LNCaP clone FGC (cell line): Measurements from ENCODE around the gene OGG1.
A peak's percentile ranks its signal among the peaks of the same experiment; 100 is the strongest.

Source experiments
- DNase-seq: peaks from one replicate; pipeline ENCODE4 v3.0.0-alpha.2; 2011; ENCODE audit warnings: low read depth
- H3K4me3 ChIP-seq: 2 replicates; pipeline ENCODE4 v1.5.1; 2011; ENCODE audit warnings: mild to moderate bottlenecking, low read depth, low read length, control low read depth
- TF ChIP-seq, protein P1 (sequence below): IDR thresholded peaks from 2 replicates; pipeline ENCODE4 v1.5.1; 2012; ENCODE audit warnings: mild to moderate bottlenecking; ENCODE audit not compliant: control insufficient read depth, insufficient read depth; ENCODE audit errors: extremely low read depth

Gene OGG1

DNA sequence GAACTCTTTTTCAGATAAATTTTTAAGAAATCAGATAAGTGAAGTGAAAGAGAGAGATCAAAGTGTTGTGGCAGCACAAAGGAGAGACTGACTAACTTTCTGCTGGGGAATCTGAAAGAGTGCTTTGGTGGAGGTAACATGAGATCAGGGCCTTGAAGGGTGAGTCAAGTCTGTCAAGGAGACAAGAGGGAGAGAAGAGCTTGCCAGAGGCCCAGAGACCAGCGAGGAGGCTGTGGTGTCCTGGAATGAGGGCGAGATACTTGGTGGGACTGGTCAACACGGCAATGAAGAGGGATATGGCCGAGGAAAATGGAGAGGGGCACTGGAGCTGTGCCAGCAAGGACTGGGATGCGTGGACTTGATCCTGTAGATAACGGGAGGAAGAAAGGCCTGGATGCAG lies 38.0 kb downstream of the OGG1 start:
- no peak for DNase-seq
- TF ChIP-seq, protein P1, sequence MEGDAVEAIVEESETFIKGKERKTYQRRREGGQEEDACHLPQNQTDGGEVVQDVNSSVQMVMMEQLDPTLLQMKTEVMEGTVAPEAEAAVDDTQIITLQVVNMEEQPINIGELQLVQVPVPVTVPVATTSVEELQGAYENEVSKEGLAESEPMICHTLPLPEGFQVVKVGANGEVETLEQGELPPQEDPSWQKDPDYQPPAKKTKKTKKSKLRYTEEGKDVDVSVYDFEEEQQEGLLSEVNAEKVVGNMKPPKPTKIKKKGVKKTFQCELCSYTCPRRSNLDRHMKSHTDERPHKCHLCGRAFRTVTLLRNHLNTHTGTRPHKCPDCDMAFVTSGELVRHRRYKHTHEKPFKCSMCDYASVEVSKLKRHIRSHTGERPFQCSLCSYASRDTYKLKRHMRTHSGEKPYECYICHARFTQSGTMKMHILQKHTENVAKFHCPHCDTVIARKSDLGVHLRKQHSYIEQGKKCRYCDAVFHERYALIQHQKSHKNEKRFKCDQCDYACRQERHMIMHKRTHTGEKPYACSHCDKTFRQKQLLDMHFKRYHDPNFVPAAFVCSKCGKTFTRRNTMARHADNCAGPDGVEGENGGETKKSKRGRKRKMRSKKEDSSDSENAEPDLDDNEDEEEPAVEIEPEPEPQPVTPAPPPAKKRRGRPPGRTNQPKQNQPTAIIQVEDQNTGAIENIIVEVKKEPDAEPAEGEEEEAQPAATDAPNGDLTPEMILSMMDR: no peak
- no peak overlapping the region for H3K4me3 ChIP-seq

DNA sequence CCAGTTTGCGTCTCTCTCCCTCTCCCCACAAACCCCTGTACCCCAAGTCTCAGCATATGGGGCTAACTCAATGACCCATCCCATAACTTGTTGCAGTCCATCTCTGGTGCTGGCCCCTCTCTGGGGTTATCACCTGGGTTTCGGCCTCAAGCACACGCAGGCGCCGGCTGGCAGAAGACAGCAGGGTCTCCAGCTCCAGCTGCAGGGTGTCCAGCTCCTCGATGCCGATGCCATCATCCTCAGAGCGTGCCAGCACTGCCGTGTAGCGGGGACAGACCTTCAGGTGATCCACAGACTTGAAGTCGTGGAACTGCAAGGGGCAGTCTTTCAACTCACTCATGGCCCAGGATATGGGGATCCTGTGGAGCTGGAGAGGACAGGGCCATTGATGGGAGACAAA lies 41.4 kb downstream of the OGG1 start:
- DNase-seq: no peak
- H3K4me3 ChIP-seq: no peak overlapping the region
- TF ChIP-seq, protein P1: no peak

DNA sequence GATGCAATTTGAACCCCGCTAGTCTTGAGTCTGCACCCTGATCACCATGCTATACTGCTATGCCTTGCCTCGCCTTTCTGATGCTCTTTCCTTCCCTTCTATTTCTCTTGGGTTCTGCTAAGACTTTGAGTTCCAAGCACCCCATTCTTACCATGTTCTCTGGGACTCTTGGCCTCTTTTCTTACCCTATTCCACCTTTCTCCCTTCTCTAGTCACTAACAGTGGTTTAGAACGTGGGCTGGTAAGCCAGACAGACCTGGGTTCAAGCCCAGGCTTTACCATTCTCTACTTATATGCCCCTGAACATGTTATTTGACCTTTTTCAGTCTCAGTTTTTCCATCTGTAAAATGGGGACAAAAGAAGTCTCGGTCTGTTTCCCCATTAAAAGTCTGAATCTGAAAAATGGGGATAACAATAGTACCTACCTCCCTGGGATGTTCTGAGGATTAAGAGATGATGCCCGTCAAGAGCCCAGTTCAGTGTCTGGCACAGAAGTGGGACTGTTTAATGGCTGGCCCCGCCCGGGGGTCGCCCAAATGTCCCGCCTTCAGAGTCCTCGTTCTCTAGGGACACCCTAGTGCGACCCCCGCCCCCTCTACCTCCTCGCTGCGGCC lies 42.1 kb downstream of the OGG1 start:
- peak overlapping the region; percentile 97 for H3K4me3 ChIP-seq
- TF ChIP-seq, protein P1: no peak
- no peak for DNase-seq

DNA sequence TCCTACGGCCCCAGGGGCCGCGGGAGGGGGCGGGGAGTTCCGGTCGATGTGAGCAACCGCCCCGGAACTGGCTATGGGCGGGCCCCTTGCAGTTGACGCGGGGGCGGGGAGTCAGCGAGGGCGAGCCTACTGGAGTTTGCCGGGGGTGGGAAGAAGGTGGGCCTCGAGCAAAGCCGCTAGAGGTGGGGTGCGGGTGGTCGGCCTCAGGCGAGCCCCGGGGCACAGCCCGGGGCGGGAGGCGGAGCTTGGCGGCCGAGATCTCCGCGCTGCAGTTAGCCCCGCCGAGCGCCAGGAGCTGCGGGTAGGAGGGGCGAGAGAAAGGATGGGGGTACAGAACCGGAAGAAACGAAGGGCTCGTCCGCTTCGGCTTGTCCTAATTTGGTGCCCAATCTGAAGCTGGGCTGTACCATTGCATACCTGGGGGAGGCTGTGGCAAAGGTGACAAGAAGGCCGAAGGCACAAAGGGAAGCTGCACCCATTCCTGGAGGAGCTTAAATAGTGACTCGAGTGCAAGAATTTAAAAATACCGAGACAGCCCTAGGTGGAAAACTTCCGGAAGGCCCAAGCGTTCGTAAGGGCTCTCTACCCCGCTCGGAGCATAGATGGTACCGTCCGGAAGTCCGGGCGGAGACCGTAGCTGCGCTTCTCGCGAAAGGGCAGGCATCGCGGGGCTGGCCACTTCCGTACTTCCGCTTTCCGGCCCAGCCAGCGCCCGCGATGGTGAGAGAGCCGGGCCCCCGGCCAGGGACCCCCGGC lies 42.8 kb downstream of the OGG1 start, which contains the start of the genes ARPC4 and TADA3:
TSS of gene ARPC4 (plus strand) at position 678 of the 756 bp plus-strand sequence. CDS start at position 718, 40 bp downstream.
TSS of gene TADA3 (minus strand) at position 69 of the 756 bp plus-strand sequence. CDS start 1,007 bp downstream, outside the sequence.
- TF ChIP-seq, protein P1: no peak
- peak within 1 kb of the TSS; percentile 97 for H3K4me3 ChIP-seq
- peak; percentile 94 for DNase-seq

DNA sequence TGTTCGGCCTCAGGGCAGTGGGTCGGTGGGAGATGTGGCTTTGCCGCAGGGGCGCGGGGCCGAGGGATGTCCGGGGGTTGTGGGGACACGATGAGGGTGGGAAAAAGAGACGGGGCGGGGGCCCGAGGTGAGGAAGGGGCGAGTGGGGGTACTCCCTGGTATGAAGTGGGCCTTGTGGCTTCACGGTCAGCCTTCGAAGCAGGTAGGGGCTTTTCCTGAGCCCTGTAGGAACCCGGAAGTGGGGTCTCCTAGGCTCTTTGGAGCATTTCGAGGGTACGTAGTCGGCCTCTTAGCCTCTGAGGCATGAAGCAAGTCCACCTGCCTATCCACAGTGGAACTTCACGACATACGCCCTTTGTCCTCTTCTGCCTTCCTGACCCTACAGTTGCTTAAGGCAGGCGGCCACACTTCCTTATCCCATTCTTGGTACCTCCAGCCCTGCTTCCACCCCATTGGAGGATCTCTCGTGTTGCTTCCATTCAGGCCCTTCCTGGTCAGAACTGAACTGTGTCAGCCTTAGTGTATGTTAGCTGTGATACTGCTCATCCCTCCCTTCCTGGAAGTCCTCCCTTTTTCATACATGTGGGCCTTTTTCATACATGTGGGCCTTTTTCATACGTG lies 43.5 kb downstream of the OGG1 start:
- TF ChIP-seq, protein P1: no peak
- DNase-seq: no peak
- peak overlapping the region; percentile 97 for H3K4me3 ChIP-seq

DNA sequence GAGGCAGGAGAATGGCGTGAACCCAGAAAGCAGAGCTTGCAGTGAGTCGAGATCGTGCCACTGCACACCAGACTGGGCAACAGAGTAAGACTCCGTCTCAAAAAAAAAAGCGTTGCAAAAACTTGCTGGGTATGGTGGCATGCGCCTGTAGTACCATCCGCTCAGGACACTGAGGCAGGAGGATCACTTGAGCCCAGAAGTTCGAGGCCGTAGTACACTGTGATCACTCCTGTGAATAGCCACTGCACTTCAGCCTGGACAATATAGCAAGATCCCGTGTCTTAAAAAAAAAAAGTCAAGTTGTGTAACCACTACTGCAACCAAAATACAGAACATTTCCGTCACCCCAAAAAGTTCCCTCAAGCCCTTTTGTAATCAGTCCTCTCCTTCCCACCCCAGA lies 44.6 kb downstream of the OGG1 start:
- no peak overlapping the region for H3K4me3 ChIP-seq
- TF ChIP-seq, protein P1: no peak
- DNase-seq: no peak
